A549 (cell line): Measurements from ENCODE around the gene LINGO3.

Experiments used
- BHLHE40 ChIP-seq: IDR thresholded peaks from 2 replicates; pipeline ENCODE4 v1.6.1; 2012; ENCODE audit warnings: low read depth, low read length, inconsistent platforms
- CTCF ChIP-seq: fragments of >200 bp; sonication (Bioruptor Twin); formaldehyde crosslinking; IDR thresholded peaks from 3 replicates; pipeline ENCODE4 v1.5.1; 2016
- FOSB ChIP-seq: fragments of 250-450 bp; sonication (Bioruptor Pico); IDR thresholded peaks from 2 replicates; pipeline ENCODE4 v1.5.0; 2020; ENCODE audit warnings: mild to moderate bottlenecking, moderate library complexity
- NR3C1 ChIP-seq: fragments of >200 bp; sonication (Bioruptor Twin); formaldehyde crosslinking; IDR thresholded peaks from 3 replicates; pipeline ENCODE4 v1.6.1; 2017
- POLR2A ChIP-seq: IDR thresholded peaks from 2 replicates; pipeline ENCODE4 v1.6.1; 2012; ENCODE audit warnings: mild to moderate bottlenecking, low read length
- REST ChIP-seq: fragments of 200-600 bp; sonication (generic); IDR thresholded peaks from 2 replicates; pipeline ENCODE4 v1.6.1; 2016; ENCODE audit warnings: antibody characterized with exemption, mild to moderate bottlenecking, moderate library complexity
- RFX5 ChIP-seq: fragments of 450-650 bp; IDR thresholded peaks from 2 replicates; pipeline ENCODE4 v1.7.1; 2014; ENCODE audit warnings: antibody characterized with exemption, mild to moderate bottlenecking, moderate library complexity
- SMC3 ChIP-seq: fragments of >200 bp; sonication (Bioruptor Twin); formaldehyde crosslinking; IDR thresholded peaks from 3 replicates; pipeline ENCODE4 v1.6.1; 2018; ENCODE audit warnings: inconsistent platforms
- TP53 ChIP-seq: fragments of 250-450 bp; sonication (Bioruptor Pico); IDR thresholded peaks from 2 replicates; pipeline ENCODE4 v1.5.0; 2021; ENCODE audit warnings: mild to moderate bottlenecking, moderate library complexity
- TF ChIP-seq, protein P1 (sequence below): fragments of 150-350 bp; IDR thresholded peaks from 2 replicates; pipeline ENCODE4 v1.6.1; 2014; ENCODE audit warnings: low read depth, mild to moderate bottlenecking, low read length
- TF ChIP-seq, protein P2 (sequence below): fragments of 450-650 bp; IDR thresholded peaks from 2 replicates; pipeline ENCODE4 v1.6.1; 2014; ENCODE audit warnings: antibody characterized with exemption
- TF ChIP-seq, protein P3 (sequence below): fragments of >200 bp; sonication (Bioruptor Twin); formaldehyde crosslinking; IDR thresholded peaks from 3 replicates; pipeline ENCODE4 v1.6.1; 2016

GRCh38 chr19:2300533-2300932 lies 7.4 kb downstream of the LINGO3 start:
- TF ChIP-seq, protein P1, sequence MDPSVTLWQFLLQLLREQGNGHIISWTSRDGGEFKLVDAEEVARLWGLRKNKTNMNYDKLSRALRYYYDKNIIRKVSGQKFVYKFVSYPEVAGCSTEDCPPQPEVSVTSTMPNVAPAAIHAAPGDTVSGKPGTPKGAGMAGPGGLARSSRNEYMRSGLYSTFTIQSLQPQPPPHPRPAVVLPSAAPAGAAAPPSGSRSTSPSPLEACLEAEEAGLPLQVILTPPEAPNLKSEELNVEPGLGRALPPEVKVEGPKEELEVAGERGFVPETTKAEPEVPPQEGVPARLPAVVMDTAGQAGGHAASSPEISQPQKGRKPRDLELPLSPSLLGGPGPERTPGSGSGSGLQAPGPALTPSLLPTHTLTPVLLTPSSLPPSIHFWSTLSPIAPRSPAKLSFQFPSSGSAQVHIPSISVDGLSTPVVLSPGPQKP, result no peak
- no peak for TF ChIP-seq CTCF
- TF ChIP-seq SMC3, result no peak
- TF ChIP-seq BHLHE40, result no peak
- TF ChIP-seq NR3C1, result no peak
- no peak for TF ChIP-seq TP53 (CRISPR knock-in tag)
- TF ChIP-seq FOSB (CRISPR knock-in tag), result no peak
- TF ChIP-seq, protein P2, sequence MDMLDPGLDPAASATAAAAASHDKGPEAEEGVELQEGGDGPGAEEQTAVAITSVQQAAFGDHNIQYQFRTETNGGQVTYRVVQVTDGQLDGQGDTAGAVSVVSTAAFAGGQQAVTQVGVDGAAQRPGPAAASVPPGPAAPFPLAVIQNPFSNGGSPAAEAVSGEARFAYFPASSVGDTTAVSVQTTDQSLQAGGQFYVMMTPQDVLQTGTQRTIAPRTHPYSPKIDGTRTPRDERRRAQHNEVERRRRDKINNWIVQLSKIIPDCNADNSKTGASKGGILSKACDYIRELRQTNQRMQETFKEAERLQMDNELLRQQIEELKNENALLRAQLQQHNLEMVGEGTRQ, result no peak
- TF ChIP-seq REST, result no peak
- no peak for TF ChIP-seq RFX5
- TF ChIP-seq, protein P3, sequence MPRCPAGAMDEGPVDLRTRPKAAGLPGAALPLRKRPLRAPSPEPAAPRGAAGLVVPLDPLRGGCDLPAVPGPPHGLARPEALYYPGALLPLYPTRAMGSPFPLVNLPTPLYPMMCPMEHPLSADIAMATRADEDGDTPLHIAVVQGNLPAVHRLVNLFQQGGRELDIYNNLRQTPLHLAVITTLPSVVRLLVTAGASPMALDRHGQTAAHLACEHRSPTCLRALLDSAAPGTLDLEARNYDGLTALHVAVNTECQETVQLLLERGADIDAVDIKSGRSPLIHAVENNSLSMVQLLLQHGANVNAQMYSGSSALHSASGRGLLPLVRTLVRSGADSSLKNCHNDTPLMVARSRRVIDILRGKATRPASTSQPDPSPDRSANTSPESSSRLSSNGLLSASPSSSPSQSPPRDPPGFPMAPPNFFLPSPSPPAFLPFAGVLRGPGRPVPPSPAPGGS, result no peak
- TF ChIP-seq POLR2A, result no peak
